Stromal cell of bone marrow (primary cell): Measurements from ENCODE around the gene PTPN20.

Experiments
- DNase-seq: peaks from one replicate; pipeline ENCODE4 v3.0.0-alpha.2; 2012; ENCODE audit warnings: low read depth

The PTPN20 gene

DNA sequence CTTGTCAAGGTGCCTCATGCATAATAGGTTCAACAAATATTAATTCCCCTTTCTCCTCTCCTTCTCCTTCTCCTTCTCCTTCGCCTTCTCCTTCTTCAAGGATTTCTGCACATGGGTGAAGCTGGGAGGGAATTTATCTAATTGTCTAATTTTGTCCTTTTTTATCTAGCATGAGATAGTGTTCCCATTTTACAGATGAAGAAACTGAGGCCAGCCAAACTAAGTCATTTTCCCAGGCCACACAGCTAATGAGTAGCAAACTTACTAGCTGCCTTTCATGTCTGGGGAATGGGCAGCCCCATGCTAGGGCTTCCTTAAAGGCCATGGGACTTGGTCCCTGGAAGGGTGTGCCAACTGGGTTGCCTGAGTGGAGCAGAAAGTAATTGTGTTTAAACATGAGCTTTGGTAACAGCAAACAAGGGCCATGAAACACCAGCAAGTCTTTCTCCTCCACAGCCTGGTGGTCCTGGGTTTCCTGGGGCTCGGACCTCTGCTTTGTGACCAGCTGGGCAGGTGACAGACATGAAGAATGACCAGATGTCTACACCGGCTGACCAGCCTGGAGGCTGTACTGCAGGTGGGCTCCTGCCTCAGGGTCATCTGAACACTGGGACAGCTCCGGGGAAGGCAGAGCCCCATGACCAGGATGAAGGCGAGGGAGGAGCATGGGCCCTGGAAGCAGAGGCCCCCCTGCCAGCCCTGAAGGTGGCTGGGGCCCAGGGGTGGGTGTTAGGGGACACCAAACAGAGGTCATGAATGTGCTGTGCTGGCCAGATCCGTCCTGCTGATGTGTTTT lies 138.0 kb downstream of the PTPN20 start:
- no peak for DNase-seq

DNA sequence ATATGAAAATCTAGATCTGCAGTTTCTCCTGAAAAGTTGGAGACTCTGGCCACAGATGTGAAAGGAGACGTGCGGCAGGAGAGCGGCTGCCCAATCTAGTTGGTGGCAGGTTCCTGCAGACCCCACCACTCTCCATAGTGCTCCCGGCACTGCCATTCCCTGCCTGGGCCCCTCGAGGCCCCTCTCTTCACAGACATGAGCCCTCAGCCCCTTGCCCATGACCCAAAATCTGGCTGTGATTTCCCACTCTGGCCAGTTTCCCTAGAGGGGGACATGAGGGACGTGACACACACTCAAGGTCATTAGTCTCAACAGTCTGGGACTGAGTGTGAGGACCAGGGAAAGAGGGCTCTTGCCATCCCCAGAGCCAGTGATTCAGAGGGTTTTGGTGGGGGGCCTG lies 138.7 kb downstream of the PTPN20 start:
- DNase-seq: no peak

DNA sequence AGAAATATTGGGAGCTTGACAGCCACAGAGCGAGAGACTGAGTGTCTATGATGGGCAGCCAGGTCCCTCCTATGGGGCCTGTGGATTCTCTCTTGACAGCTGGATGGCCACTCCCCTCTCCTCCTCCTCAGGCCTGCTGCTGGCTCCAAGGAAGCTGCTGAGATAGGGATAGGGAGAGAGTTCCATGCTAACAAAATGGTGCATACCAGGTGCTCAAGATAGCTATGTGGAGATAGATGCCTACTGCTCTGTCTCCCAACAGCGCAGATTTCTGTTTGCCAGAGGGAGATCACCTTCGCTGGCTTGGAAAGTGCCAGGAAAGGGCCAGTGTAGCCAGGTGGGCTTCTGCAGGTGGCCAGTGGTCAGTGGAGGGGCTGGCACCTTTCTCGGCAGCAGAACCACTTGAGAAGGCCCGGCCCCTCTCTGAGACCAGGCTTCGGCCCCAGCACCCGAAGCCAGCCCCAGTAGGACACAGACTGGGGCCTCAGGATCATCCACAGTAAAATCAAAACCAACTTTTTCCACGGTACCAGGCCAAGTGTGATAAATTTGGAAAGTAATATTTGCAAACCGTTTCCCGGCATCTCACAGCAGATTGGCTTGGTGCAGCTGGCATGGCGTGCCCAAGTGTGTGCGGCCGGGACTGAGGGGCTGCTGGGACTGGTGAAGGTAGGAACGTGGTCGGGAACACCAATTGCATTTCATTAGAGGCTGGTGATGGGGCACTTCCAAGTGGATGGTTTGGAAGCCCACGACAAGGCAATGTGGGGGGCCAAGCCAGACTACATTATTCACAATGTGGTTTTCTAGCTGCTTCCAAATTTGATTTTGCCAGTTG lies 139.6 kb downstream of the PTPN20 start:
- no peak for DNase-seq

DNA sequence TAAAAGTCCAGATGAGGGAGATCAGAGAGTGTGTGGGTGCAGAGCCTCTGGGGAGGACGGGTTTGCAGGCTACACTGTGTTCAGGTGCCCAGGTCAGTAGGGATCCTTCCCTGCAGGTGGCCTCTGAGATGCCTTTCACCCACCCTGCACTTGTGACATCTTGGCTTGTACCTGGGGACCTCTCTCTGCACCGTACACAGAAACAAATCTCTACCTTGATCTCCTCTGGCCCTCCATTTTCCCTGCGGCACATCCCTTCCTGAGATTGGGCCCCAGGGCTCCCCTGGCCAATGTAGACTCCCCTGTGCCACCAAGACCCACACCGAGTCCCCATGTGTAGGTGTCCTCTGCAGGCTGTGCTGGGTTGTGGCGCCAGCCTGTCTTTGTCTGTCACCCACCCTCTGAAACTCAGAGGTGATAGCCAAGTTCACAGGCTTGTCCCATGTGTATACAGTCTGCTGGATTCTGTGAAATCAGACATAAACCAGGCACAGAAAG lies 140.6 kb downstream of the PTPN20 start:
- DNase-seq: no peak
